GM18519 (cell line): ENCODE results near the gene CDCA5.

ENCODE experiments used
- ATAC-seq: cut with Tn5 transposase; IDR thresholded peaks from one replicate; pipeline ENCODE4 v1.9.1; 2021; ENCODE audit warnings: mild to moderate bottlenecking, moderate library complexity; ENCODE audit not compliant: unreplicated experiment, low FRiP score

CDCA5 gene

GRCh38 chr11:65077451-65077850 is 6.4 kb downstream of the CDCA5 start:
- ATAC-seq, result no peak

- ATAC-seq, result no peak
Measured at GRCh38 chr11:65072631-65072966, 11.2 kb downstream of the CDCA5 start.

GRCh38 chr11:65071907-65072630 is 11.8 kb downstream of the CDCA5 start:
- no peak for ATAC-seq

GRCh38 chr11:65069217-65069616 is 14.6 kb downstream of the CDCA5 start:
- ATAC-seq, result no peak

GRCh38 chr11:65067446-65067845 is 16.4 kb downstream of the CDCA5 start:
- no peak for ATAC-seq

GRCh38 chr11:65066805-65067291 is 17.0 kb downstream of the CDCA5 start:
- ATAC-seq, result no peak

- no peak for ATAC-seq
Measured at GRCh38 chr11:65066315-65066714, 17.5 kb downstream of the CDCA5 start.

GRCh38 chr11:65065851-65066250 is 18.0 kb downstream of the CDCA5 start:
- no peak for ATAC-seq

GRCh38 chr11:65064847-65065240 is 19.0 kb downstream of the CDCA5 start:
- ATAC-seq, result no peak

- no peak for ATAC-seq
Measured at GRCh38 chr11:65063532-65063931, 20.3 kb downstream of the CDCA5 start.

- ATAC-seq, result no peak
Measured at GRCh38 chr11:65060913-65061408, 22.9 kb downstream of the CDCA5 start.

GRCh38 chr11:65059959-65060824 is 23.6 kb downstream of the CDCA5 start:
- no peak for ATAC-seq

- no peak for ATAC-seq
Measured at GRCh38 chr11:65059523-65059922, 24.3 kb downstream of the CDCA5 start.

- ATAC-seq, result no peak
Measured at GRCh38 chr11:65058419-65059054, 25.3 kb downstream of the CDCA5 start, which contains the start of gene NAALADL1. TSS of gene NAALADL1 (minus strand) at chr11:65058553. CDS start at chr11:65058521, 32 bp downstream.

- no peak for ATAC-seq
Measured at GRCh38 chr11:65058012-65058411, 25.8 kb downstream of the CDCA5 start.

GRCh38 chr11:65057526-65057925 is 26.3 kb downstream of the CDCA5 start:
- no peak for ATAC-seq

GRCh38 chr11:65056999-65057398 is 26.8 kb downstream of the CDCA5 start:
- no peak for ATAC-seq

- ATAC-seq, result no peak
Measured at GRCh38 chr11:65055538-65055937, 28.3 kb downstream of the CDCA5 start.

- no peak for ATAC-seq
Measured at GRCh38 chr11:65053827-65054508, 29.9 kb downstream of the CDCA5 start.

- no peak for ATAC-seq
Measured at GRCh38 chr11:65051398-65051858, 32.4 kb downstream of the CDCA5 start.
